ENCODE measurements around the gene EHMT2. TPM values are rescaled to one million over a fixed set of nuclear protein-coding genes. Genes with fewer than 3 reads are reported as not detected.
A peak's percentile ranks its signal among the peaks of the same experiment; 100 is the strongest.

The EHMT2 gene
- total and polyA plus RNA-seq, 2 of the 13 experiments (the other 11 are each of a cell fraction or from before 2014, with no cell fraction given), result 55.2 to 69.2 TPM

DNA sequence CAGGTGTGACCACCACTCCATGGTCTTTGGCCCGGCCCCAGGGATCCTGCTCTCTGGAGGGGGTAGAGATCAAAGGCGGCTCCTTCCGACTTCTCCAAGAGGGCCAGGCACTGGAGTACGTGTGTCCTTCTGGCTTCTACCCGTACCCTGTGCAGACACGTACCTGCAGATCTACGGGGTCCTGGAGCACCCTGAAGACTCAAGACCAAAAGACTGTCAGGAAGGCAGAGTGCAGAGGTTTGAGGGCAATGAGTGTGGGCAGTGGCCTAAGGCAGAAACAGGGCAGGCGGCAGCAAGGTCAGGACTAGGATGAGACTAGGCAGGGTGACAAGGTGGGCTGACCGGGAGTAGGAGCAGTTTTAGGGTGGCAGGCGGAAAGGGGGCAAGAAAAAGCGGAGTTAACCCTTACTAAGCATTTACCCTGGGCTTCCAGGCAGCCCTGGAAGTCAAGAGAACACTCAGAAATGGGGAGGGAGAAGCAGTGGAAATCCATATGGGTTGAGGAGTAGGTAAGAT lies 48.9 kb upstream of the EHMT2 start:
- H3K4me2 ChIP-seq (ENCODE audit: low read depth, low read length), result peak overlapping the region; percentile 98
- BruUV-seq (replicated peaks), result TSS peak; percentile 65
- DNase-seq (ENCODE audit: low spot score), result no peak
- 8% methylated on average over 11 of the region's 11 CpGs for WGBS (ENCODE audit: low lambda C conversion rate)
- peaks cover 19 to 67% of the 10 kb centered on the region in 2 experiments for H3K36me3 ChIP-seq (replicated peaks in 1 of 2; ENCODE audit: control insufficient read depth in 1 of 2, insufficient read depth in 2 of 2, low read length in 2 of 2)
- H3K9me3 ChIP-seq (ENCODE audit: low read length), result no peaks in the 10 kb centered on the region
- ChIA-PET POLR2A (interaction anchor here (0.5 to 5.1 kb wide), 34 partner anchors 10 to 1025 kb away, joined by 3 to 151 read pairs (median 6); partner anchors contain the start of genes APOM, C2, C6orf47 and CLIC1), CTCF (ENCODE audit: low intra/inter-chr PET ratio, low total read pairs) (no interaction called here)
- H4K20me1 ChIP-seq (ENCODE audit: insufficient read depth, low read length), result no peaks in the 10 kb centered on the region
- no peak for FAIRE-seq
- peaks cover 78% of the 10 kb centered on the region for H3K4me1 ChIP-seq (ENCODE audit: insufficient read depth, low read length)
- ATAC-seq, result peak; percentile 10
- no peak overlapping the region for H2AFZ ChIP-seq (ENCODE audit: low read length)
- peak overlapping the region; percentile 91 for H3K9ac ChIP-seq (ENCODE audit: insufficient read depth, low read depth, low read length)
- peaks cover 22% of the 10 kb centered on the region for H3K79me2 ChIP-seq (ENCODE audit: insufficient read depth, low read length)
- H3K4me3 ChIP-seq (replicated peaks in 1 of 3; ENCODE audit: insufficient read depth in 1 of 3, low read depth in 2 of 3, low read length in 3 of 3), result peak overlapping the region; percentile 59 to 90 (median 66)
- in situ Hi-C loops (cut with HindIII; ENCODE audit: extremely low pct_ligation_motif_present, low pct_unique_long_range_greater_than_20kb) (loop anchor here (5.0 kb wide), 1 partner anchor 44 kb away; the partner anchor contains the start of gene ZBTB12), intact Hi-C loops (cut with micrococcal nuclease; ENCODE audit: unreplicated experiment) (no loop called here)
- H3K27me3 ChIP-seq (ENCODE audit: control insufficient read depth in 1 of 2, insufficient read depth in 2 of 2, low read length in 2 of 2), result no peaks in the 10 kb centered on the region; a peak in 1 of 5 replicates
- H3K27ac ChIP-seq (ENCODE audit: extremely low read length, insufficient read depth, low read length), result peak overlapping the region; percentile 91
- TF ChIP-seq AHR (CRISPR knock-in tag; IDR thresholded peaks at IDR 0.05) (no peak), ZFP82 (CRISPR knock-in tag; IDR thresholded peaks at IDR 0.05; ENCODE audit: borderline replicate concordance) (no peak), HNF1B (CRISPR knock-in tag; IDR thresholded peaks at IDR 0.05) (no peak), CBFB (CRISPR knock-in tag; IDR thresholded peaks at IDR 0.05) (0 out of 2 replicates have a peak, but pooled peaks have one; percentile 7), ZNF251 (CRISPR knock-in tag; IDR thresholded peaks at IDR 0.05) (no peak), ZNF644 (CRISPR knock-in tag; IDR thresholded peaks at IDR 0.05; ENCODE audit: low read depth) (no peak), HDAC2 (CRISPR knock-in tag; IDR thresholded peaks at IDR 0.05) (no peak), CAMTA2 (CRISPR knock-in tag; IDR thresholded peaks at IDR 0.05; ENCODE audit: borderline replicate concordance) (no peak), ZC3H4 (CRISPR knock-in tag; IDR thresholded peaks at IDR 0.05; ENCODE audit: borderline replicate concordance) (no peak), SRSF4 (IDR thresholded peaks at IDR 0.05; ENCODE audit: low read depth, low read length, poor library complexity, severe bottlenecking) (no peak), ZNF773 (CRISPR knock-in tag; IDR thresholded peaks at IDR 0.05; ENCODE audit: borderline replicate concordance) (no peak), ZMAT5 (CRISPR knock-in tag; IDR thresholded peaks at IDR 0.05; ENCODE audit: borderline replicate concordance, low read depth) (no peak), ZNF652 (CRISPR knock-in tag; IDR thresholded peaks at IDR 0.05; ENCODE audit: borderline replicate concordance, low read depth) (peak; percentile 60; the same call in 1 of the 2 replicates), ZSCAN30 (CRISPR knock-in tag; IDR thresholded peaks at IDR 0.05) (no peak), NFATC3 (CRISPR knock-in tag; IDR thresholded peaks at IDR 0.05) (no peak), ZNF883 (CRISPR knock-in tag; IDR thresholded peaks at IDR 0.05; ENCODE audit: not compliant biosample characterization) (no peak), MEF2D (CRISPR knock-in tag; IDR thresholded peaks at IDR 0.05) (no peak), KDM3A (CRISPR knock-in tag; IDR thresholded peaks at IDR 0.05; ENCODE audit: low read depth) (no peak), ZNF558 (CRISPR knock-in tag; IDR thresholded peaks at IDR 0.05; ENCODE audit: borderline replicate concordance) (0 out of 2 replicates have a peak, but pooled peaks have one; percentile 79), RCOR2 (CRISPR knock-in tag; IDR thresholded peaks at IDR 0.05) (no peak; the same call in 1 of the 2 replicates)
- TF ChIP-seq, protein P1, sequence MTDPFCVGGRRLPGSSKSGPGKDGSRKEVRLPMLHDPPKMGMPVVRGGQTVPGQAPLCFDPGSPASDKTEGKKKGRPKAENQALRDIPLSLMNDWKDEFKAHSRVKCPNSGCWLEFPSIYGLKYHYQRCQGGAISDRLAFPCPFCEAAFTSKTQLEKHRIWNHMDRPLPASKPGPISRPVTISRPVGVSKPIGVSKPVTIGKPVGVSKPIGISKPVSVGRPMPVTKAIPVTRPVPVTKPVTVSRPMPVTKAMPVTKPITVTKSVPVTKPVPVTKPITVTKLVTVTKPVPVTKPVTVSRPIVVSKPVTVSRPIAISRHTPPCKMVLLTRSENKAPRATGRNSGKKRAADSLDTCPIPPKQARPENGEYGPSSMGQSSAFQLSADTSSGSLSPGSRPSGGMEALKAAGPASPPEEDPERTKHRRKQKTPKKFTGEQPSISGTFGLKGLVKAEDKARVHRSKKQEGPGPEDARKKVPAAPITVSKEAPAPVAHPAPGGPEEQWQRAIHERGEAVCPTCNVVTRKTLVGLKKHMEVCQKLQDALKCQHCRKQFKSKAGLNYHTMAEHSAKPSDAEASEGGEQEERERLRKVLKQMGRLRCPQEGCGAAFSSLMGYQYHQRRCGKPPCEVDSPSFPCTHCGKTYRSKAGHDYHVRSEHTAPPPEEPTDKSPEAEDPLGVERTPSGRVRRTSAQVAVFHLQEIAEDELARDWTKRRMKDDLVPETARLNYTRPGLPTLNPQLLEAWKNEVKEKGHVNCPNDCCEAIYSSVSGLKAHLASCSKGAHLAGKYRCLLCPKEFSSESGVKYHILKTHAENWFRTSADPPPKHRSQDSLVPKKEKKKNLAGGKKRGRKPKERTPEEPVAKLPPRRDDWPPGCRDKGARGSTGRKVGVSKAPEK (CRISPR knock-in tag; IDR thresholded peaks at IDR 0.05; ENCODE audit: borderline replicate concordance), result no peak

All from HepG2 (cell line).